Ishikawa (cell line): ENCODE measurements around the gene DHRS12.

Source experiments
- RAD21 ChIP-seq: IDR thresholded peaks from 2 replicates; pipeline ENCODE4 v1.6.1; 2012; ENCODE audit warnings: low read depth
- YY1 ChIP-seq: IDR thresholded peaks from 2 replicates; pipeline ENCODE4 v1.6.1; 2012; ENCODE audit warnings: low read depth

DNA sequence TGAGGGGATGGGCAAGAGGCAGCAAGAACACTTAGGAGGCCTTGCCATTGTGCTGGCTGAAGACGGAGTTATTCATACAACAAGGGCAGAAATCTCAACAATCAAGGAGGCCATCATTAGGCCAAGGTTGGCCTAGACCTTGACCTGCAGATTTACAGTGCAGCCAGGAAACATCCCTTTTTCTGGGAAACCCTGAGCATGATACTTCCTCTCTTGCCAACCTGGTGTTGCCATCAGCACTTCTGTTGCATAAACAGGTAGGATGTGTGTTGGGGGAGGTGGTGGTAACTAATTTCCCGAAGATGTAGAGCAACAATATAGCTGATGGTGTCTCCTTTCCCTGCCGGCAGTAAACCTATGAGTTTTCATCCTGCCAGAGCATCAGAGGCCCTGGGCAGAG, 33.1 kb upstream of the DHRS12 start:
- TF ChIP-seq YY1 (no peak), RAD21 (no peak)
